HG03139 (cell line): ENCODE results near the gene NUP62CL.

Source experiments
- ATAC-seq: cut with Tn5 transposase; IDR thresholded peaks from one replicate; pipeline ENCODE4 v1.9.1; 2021; ENCODE audit not compliant: unreplicated experiment

NUP62CL gene

DNA sequence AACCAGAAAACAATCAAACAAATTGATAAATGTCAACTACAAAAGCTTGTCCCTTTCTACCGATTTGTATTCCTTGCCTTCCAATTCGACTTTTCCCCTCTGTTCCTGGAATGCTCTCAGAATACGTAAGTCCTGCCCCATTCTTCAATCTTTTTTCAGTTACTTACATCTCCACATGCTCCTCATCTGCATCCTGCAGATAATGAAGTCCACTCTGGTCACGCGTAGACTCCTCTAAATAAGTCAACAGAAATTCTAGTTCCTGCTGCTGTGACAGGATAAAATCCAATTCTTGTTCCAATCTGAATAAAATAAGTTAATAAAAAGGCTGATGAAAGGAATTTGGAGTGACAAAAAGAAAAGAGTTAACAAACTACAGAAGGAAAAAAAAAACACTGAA is 53.2 kb downstream of the NUP62CL start:
- ATAC-seq = no peak

DNA sequence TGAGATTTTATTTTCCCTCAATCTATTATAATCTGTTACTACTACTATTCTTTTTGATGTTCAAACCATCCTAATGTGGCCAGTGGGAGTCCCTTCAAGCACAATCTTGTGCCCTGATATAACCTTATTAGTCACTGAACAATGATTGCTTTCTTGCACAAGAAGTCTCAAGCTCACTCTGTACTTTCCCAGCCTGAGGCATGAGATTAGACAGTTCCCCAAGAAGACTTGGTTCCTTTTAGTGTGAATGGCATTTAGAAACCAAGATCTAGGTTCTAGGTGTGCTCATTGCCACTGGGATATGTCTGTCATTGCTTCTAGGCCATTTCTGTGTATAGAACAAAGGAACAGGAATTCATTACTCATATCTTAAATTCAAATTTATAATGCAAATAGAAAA is 59.6 kb downstream of the NUP62CL start:
- ATAC-seq = no peak

GRCh38 chrX:107135965-107136307 is 70.3 kb downstream of the NUP62CL start:
- no peak for ATAC-seq

- no peak for ATAC-seq
These were observed 70.9 kb downstream of the NUP62CL start for GRCh38 chrX:107135049-107135964.

GRCh38 chrX:107123750-107124149 is 82.5 kb downstream of the NUP62CL start:
- ATAC-seq = no peak

DNA sequence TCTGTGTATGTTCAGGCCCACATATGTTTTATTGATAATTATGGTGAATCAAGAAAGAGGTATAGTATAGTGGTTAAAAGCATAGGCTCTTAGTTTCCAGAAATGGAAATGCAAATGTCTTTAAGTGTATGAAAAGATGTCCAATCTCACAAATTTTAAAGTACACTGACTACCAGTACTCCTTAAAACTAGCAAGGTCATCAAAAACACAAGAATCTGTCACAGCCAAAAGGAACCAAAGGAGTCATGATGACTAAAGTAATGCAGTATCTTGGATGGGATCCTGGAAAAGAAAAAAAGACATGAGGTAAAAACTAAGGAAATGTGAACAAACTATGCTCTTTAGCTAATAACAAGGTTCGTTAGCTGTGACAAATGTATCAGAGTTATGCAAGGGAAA is 87.0 kb downstream of the NUP62CL start:
- no peak for ATAC-seq

DNA sequence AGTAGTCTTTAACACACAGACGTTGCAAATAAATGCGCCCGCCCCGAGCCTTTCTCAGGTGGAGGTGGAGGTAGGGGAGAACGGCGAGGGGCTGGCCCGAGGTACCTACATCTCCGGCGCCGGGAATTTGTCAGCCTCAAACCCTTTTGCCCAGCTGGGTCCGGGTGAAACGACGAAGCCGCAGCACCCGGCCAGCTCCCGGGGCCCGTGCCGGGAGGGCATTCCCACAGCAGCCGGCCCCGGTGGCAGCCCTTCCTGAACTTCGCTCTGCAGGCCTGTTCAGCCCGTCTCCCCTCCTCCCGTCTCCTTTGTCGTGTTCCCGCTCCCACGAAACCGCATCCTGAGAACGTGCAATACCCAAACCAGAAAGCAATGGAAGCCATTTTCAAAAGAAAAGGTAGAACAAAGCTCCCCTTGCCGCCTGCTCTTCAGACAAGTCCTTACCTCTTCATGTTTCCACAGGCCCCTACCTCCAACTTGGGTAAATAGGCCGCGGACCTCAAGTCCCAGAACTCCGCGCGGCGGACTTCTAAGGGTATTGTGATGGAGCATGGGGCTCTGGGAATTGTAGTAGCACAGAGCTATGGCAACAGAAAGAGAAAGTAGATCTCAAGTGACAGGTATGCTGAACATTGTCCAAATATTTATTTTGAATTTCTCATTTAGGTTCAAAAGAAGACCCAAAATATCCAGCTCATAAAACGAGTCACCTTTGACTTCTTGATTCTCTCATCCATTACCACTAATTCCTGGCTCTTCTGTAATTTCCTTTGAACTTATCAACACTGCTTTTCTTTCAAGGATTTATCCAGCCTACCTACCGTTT is 87.7 kb downstream of the NUP62CL start, which contains the start of gene RBM41:
TSS of gene RBM41 (minus strand) at position 501 of the 826 bp plus-strand sequence. CDS start at position 452, 49 bp downstream.
- peak; percentile 100 for ATAC-seq

DNA sequence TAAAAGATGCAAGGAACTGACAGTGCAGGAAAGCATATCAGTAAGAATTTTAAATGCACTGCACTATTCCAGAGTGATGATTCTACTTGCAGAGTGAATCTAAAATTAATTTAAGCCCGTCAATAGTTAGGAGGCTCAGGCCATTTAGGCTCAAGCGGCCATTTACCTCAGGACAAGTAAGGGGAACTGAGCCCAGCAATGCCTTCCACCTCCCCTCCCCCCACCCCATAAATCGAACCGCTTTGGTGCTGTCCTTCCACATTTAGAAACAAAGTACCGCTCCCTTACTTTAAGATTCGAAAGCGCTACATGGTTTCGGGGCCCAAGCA is 88.3 kb downstream of the NUP62CL start:
- no peak for ATAC-seq

- no peak for ATAC-seq
These were observed 98.8 kb downstream of the NUP62CL start for GRCh38 chrX:107107459-107107858.

- ATAC-seq = no peak
These were observed 103.3 kb downstream of the NUP62CL start for GRCh38 chrX:107102980-107103379.

GRCh38 chrX:107076158-107076557 is 130.1 kb downstream of the NUP62CL start:
- ATAC-seq = no peak
